ENCODE data around the gene TNFRSF6B.

TNFRSF6B gene

GRCh38 chr20:63673951-63674350 is 22.5 kb upstream of the TNFRSF6B start:
- no peak for DNase-seq (ENCODE audit: low read depth)
- H3K4me3 ChIP-seq (ENCODE audit: low read length): no peak overlapping the region
- TF ChIP-seq, protein P1, sequence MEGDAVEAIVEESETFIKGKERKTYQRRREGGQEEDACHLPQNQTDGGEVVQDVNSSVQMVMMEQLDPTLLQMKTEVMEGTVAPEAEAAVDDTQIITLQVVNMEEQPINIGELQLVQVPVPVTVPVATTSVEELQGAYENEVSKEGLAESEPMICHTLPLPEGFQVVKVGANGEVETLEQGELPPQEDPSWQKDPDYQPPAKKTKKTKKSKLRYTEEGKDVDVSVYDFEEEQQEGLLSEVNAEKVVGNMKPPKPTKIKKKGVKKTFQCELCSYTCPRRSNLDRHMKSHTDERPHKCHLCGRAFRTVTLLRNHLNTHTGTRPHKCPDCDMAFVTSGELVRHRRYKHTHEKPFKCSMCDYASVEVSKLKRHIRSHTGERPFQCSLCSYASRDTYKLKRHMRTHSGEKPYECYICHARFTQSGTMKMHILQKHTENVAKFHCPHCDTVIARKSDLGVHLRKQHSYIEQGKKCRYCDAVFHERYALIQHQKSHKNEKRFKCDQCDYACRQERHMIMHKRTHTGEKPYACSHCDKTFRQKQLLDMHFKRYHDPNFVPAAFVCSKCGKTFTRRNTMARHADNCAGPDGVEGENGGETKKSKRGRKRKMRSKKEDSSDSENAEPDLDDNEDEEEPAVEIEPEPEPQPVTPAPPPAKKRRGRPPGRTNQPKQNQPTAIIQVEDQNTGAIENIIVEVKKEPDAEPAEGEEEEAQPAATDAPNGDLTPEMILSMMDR (conservative IDR thresholded peaks at IDR 0.05; ENCODE audit: low read length): no peak

- H3K4me3 ChIP-seq (ENCODE audit: low read length): no peak overlapping the region
- TF ChIP-seq, protein P1 (conservative IDR thresholded peaks at IDR 0.05; ENCODE audit: low read length): no peak
- DNase-seq (ENCODE audit: low read depth): no peak
These were observed 20.6 kb upstream of the TNFRSF6B start for GRCh38 chr20:63675681-63676368.

GRCh38 chr20:63678071-63678470 is 18.4 kb upstream of the TNFRSF6B start:
- no peak for DNase-seq (ENCODE audit: low read depth)
- TF ChIP-seq, protein P1 (conservative IDR thresholded peaks at IDR 0.05; ENCODE audit: low read length): no peak
- no peak overlapping the region for H3K4me3 ChIP-seq (ENCODE audit: low read length)

DNA sequence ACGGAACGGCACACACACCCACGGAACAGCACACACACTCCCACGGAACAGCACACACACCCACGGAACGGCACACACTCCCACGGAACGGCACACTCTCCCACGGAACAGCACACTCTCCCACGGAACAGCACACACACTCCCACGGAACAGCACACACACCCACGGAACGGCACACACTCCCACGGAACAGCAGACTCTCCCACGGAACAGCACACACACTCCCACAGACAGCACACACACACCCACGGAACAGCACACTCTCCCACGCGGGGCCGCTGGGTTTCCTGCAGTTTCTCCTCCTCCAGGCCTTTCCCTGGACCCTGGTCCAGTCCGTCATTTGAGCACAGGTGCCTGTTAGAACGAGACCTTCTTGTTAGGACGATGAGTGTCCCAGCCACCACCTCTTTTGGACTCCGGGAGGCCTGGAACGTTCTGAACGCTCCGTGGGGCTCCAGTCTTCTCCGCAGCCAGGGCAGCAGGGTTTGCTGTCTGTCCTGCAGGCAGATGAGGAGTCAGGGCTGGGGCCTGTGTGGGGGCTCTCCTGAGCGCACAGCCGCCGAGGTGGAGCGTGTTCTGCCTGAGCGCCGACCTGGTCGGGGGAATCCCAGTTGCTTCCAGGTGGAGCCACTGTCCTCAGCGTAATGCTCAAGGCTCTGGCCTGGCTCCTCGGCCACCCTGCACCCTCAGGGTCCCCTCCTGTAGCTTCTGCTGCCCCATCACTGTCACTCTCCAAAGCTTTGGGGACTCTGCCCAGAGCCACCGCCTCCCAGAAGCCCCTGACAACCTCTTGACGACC is 17.6 kb upstream of the TNFRSF6B start:
- TF ChIP-seq, protein P1 (conservative IDR thresholded peaks at IDR 0.05; ENCODE audit: low read length): no peak

GRCh38 chr20:63679799-63680305 is 16.6 kb upstream of the TNFRSF6B start:
- TF ChIP-seq, protein P1 (conservative IDR thresholded peaks at IDR 0.05; ENCODE audit: low read length): no peak
- no peak for DNase-seq (ENCODE audit: low read depth)
- no peak overlapping the region for H3K4me3 ChIP-seq (ENCODE audit: low read length)

More for the DNA sequence above, 17.6 kb upstream of the TNFRSF6B start:
- DNase-seq (ENCODE audit: low read depth): no peak
- no peak overlapping the region for H3K4me3 ChIP-seq (ENCODE audit: low read length)

- H3K4me3 ChIP-seq (ENCODE audit: low read length): no peak overlapping the region
- DNase-seq (ENCODE audit: low read depth): no peak
- TF ChIP-seq, protein P1 (conservative IDR thresholded peaks at IDR 0.05; ENCODE audit: low read length): no peak
These were observed 16.0 kb upstream of the TNFRSF6B start for GRCh38 chr20:63680427-63680826.
